Embryonic facial prominence (tissue), 1 donor: Measurements from ENCODE around the gene FBXL14.
A peak's percentile ranks its signal among the peaks of the same experiment; 100 is the strongest.

Experiments
- DNase-seq: peaks from one replicate; pipeline ENCODE4 v3.0.0-alpha.2; 2016; ENCODE audit errors: extremely low spot score

FBXL14 gene

GRCh38 chr12:1593174-1594005 lies 991 bp downstream of the FBXL14 start:
- no peak for DNase-seq

- DNase-seq = no peak
Observed at GRCh38 chr12:1592444-1593173, 1.8 kb downstream of the FBXL14 start.

- DNase-seq = no peak
Observed at GRCh38 chr12:1591543-1591942, 2.8 kb downstream of the FBXL14 start.

DNA sequence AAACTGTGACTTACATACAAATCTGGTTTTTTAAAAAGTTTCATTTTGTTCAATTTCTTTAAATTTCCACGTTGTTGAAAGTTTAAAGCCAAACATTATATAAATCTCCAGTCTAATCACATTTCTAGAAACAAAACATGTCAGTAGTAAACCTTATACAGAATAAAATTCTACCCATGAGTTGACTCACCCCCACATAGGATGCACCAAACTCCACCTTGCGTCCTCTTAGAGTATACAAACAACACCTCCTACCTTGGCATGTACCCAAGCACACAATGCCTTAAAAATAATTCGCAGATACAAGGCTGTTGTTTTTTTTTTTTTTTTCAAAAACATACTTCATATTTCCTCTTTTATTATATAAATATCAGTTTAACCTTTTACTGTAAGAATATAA lies 3.3 kb downstream of the FBXL14 start:
- no peak for DNase-seq

GRCh38 chr12:1590221-1590979 lies 4.0 kb downstream of the FBXL14 start:
- DNase-seq = no peak

DNA sequence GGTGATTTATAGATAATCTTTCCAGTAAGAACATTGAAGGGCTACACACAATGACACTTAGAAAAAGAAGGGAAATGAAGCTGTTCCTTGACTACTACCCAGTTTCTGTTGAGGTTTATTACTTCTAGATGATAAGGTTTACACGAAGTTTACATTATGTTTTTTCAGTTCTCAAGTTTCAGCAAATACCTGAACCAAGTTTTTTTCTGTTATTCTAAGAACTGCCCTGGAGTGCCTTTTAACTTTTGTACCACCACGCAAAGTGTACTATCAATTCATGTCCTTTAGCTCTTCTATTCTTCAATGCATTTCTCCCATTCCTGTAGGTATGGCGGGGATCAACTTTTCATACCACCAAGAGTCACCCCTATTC lies 5.8 kb downstream of the FBXL14 start:
- DNase-seq = no peak

DNA sequence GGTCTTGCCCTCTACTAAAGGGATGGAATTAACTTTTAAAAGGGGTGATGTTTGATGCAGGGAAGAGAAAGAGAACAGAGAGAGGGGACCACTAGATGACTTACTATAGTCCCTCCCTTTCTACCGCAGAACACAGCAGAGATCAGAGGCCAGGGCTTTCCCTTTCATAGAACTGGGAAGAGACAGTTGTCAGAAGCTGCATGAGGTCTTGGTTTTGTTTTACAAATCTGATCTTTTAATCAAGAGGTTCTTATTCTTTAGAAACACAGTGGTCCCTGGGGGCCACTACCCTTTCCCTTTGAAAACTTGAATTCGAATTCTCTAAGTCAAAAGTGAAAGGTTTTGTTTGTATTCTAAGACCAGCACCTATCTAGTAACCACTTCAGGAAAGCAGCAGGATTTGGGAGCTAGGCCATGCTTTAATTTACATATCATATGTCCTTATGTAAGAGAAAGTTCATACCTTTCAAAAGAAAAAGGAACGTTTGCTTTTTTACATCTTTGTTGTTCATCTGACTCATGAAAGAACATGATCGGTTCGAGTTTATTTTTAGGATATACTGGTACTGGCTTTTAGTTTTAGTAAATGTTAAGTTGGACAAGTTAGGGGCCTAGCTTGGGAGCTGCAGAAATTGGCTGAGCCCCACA lies 6.3 kb downstream of the FBXL14 start:
- no peak for DNase-seq

- no peak for DNase-seq
Observed at GRCh38 chr12:1584326-1584725, 10.1 kb downstream of the FBXL14 start.

GRCh38 chr12:1583421-1584078 lies 10.8 kb downstream of the FBXL14 start:
- peak; percentile 67 for DNase-seq

GRCh38 chr12:1582709-1583050 lies 11.7 kb downstream of the FBXL14 start:
- DNase-seq = no peak

DNA sequence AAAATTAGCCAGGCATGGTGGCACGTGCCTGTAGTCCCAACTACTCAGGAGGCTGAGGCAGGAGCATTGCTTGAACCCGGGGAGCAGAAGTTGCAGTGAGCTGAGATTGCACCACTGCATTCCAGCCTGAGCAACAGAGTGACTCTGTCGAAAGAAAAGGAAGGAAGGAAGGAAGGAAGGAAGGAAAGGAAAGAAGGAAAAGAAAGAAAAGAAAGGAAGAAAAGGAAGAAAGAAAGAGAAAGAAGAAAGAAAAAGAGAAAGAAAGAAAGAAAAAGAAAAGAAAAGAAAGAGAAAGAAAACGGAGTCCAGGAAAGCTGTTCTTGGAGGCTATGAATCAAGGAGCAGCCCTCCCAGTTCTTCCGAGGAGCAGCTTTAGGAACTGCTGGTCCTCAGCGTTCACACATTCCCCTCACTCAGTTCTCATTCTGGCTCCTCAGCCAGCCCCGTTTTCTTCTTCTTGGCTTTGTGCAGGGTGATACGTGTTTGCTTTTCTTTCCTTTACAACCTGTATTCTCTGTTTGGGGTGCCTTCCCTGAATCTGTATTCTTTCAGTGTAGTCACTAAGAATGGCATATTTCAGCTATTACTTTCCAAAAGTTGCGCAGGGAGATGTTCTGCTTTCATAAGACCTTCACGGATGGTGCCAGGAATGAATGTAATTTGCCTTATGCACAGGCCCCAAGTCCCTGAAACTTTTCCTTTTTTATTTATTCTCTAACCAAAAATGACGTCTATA lies 12.2 kb downstream of the FBXL14 start:
- no peak for DNase-seq

DNA sequence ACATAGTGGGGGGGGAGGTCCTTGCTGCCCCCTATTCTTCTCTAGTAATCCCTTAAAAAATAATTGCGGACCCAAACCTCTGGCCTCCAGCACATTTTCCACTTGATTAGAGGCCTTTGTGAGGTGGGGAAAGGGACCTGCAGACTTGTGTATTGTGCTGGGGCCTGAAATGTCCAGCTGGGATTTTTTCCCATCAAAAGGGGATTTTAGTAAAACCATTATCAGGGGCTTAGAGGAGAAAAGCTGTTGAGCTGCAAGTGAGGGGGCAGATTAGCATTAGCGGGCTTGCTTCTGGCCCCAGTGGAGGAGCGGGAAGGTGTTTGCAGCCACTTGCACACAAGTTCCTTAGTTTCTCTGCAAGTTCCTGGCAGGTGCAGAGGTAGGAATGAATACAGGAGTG lies 13.9 kb downstream of the FBXL14 start:
- no peak for DNase-seq

GRCh38 chr12:1579651-1580435 lies 14.5 kb downstream of the FBXL14 start:
- no peak for DNase-seq

DNA sequence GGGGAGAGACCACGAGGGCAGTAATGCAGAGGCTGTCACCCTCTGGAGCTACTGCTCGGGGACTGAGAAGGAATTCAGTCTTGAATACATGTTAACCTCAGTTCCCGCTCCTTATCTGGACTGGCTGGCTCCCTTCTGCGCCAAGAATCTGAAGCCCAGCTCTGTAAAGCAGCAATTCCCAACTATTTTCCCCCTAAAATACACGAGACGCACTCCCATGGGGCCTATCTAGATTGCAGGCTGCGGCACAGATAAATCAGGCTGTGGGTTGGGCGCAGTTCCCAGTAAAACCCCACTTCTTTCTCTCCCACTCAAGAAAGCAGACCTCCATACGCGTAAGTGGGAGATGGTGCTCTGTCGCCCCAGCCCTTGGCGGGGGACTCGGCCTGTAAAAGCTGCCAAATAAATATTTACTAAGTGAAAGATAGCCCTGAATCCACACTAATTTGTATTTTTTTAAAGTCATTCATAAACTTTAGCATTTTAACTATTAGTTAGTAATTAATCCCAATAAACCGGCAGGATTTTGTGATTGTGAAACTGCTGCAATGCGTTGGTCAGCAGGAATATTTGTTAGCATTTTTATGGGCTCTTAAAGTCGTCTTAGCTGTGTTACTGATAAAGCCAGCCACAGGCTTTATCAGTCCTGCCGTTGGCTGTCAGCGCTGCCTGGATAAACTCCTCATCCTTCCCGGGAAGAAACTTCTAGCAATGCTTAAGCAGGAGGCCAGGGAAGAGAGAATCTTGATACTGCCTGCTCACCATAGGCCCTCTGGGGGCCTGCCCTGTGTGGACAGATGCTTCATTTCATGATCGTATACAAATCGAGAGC lies 17.8 kb downstream of the FBXL14 start:
- peak; percentile 42 for DNase-seq

DNA sequence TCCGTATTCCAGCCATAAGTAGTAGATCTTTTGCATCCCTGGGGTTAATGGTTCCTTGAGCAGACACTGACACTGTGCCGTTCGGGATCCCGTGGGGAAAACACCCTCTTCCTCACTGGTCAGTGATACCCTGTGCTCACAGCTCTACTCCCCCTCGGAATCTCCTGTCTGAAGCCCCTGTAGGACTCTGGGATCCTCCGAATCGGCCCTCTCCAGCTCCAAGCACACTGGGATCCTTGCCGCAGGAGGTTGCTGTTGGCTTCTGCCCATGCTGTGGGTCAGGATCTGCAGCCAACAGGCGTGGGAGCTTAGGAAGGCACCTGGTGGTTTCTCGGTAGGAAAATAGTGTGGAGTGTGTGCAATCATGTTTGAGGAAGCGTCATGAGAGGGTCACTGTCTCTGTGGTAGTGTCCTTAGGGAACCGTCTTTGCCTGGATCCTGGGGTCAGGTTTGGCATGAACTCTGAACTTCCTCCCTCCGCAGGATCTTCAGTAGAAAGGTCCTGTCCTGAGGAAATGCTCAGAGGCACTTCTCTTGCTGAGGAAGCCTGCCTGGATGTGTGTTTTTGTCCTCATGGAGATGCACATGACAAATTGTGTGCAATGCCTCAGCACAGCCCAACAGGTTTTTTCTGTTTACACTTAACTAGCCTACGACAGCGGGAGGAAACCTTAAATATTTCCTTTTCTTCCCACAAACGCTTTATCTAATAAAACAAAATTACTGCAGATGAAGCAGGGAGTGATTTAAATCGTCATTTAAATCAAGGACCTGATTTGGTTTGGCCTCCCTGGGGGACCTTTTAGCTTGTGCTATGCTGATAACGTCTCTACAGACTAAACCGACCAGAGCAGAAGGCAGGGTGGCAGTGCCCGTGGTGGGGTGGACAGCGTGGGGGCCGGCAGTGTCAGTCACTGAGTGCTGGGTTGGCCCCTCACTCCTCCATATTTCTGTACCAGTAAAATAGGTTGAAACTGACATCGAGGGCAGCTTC lies 18.7 kb downstream of the FBXL14 start:
- DNase-seq = no peak

- no peak for DNase-seq
Observed at GRCh38 chr12:1574865-1575259, 19.5 kb downstream of the FBXL14 start.

GRCh38 chr12:1573960-1574864 lies 20.2 kb downstream of the FBXL14 start:
- no peak for DNase-seq
